Measurements from ENCODE around the gene PTK7. TPM values are rescaled to one million over a fixed set of nuclear protein-coding genes. Genes with fewer than 3 reads are reported as not detected.
"Not testable (repeated sequence)": the region's sequence is repeated elsewhere in the genome, so short reads cannot be mapped to it uniquely, and the experiment has no call there.

PTK7 gene
- total RNA-seq, 1 experiment from 2014 or later, result 59.6 TPM

- DNase-seq (ENCODE audit: low read depth), result peak; percentile 45
Measured at GRCh38 chr6:43054206-43054943, 21.7 kb upstream of the PTK7 start.

GRCh38 chr6:43055966-43056365 lies 20.1 kb upstream of the PTK7 start:
- no peak for DNase-seq (ENCODE audit: low read depth)

- DNase-seq (ENCODE audit: low read depth), result no peak
Measured at GRCh38 chr6:43058531-43058930, 17.6 kb upstream of the PTK7 start.

DNA sequence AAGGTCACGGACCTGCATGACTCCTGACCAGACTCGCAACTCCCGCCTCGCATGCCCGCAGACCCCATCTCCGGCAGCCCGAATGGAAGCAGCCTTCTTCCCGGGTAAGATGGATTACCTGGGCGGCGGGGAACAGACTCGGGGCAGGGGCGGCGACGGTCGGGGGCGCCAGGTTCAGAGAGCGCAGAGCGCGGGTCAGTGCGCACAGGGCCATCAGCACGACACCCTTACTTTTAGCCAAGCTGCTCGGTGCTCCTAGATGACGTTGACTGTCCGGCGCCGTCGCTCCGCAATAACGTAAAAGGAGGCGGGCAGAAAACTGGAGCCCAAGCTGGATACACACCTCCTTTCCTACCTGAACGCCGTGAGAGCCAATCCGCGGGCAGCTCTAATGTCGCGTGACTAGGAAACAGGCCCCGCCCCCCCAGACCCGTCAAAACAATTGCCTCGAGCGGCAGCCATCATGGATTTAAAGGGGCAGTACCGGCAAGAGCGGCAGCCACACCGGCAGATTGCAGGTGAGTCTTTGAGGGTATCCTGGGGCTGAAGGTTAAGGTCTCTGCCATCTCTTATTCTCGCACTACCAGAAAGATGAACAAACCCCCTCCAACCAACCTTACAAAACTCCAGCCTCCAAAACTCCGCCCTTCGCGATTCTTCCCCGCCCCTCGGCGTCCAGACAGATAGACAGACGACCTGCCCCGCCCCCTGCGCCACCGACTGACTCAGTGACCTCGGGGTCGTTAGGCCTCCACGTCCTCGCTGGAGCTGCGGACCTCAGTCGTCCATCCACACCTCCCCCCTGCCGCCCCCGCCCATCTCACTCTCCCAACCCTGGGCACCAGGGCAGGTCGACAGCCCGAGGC lies 16.7 kb upstream of the PTK7 start, which contains the start of the genes KLC4 and MRPL2:
Gene KLC4 (plus strand): TSS at position 464 of the 866 bp plus-strand sequence. CDS start 1,705 bp downstream, outside the sequence.
Gene MRPL2 (minus strand): TSS at position 267 of the 866 bp plus-strand sequence. CDS start 53 bp downstream, at position 214.
- DNase-seq (ENCODE audit: low read depth), result peak; percentile 99

- DNase-seq (ENCODE audit: low read depth), result no peak
Measured at GRCh38 chr6:43060034-43060754, 15.9 kb upstream of the PTK7 start.

GRCh38 chr6:43060755-43061633 lies 15.1 kb upstream of the PTK7 start:
- no peak for DNase-seq (ENCODE audit: low read depth)

DNA sequence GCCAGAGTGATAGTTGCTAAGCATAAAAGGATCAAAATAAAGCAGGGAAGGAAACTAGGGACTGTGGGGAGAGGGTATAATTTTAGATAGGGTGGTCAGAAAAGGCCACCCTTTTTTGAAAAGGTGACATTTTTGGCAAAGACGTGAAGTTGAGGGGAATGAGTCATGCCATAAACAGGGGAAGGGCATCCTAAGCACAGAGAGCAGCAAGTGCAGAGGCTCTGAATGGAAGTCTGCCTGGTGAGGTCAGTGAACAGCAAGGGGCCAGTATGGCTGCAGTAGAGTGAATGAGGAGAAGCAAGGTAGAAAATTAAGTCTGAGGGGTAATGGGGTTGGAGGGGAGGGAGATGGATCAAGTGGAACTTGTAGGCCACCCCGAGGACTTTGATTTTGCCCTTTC lies 14.3 kb upstream of the PTK7 start:
- DNase-seq (ENCODE audit: low read depth), result peak; percentile 26

GRCh38 chr6:43062818-43063217 lies 13.3 kb upstream of the PTK7 start:
- no peak for DNase-seq (ENCODE audit: low read depth)

DNA sequence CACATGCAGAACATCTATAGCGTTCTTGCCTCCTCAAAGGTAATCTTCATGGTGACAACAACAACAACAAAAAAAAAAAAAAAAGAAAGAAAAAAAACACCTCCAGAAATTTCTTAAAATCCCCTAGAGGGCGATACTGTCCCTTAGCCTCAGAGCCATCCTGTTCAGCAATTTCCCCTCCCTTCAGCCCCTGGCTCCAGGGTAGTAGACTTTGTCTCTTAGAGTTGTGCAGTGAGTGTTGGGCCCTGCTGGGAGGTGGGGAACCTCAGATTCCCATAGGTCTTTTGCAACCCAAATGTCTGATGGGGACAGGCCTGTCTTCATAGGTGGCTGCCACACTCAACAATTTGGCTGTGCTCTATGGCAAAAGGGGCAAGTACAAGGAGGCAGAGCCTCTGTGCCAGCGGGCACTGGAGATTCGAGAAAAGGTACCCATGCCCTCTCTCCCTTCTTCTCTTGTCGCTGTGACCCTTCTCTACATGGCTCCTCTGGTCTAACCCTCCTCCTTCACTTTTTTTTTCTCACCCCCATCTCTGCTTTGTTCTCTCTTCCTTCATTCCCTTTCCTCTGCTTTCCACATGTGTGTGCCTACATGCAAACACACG lies 6.0 kb upstream of the PTK7 start:
- DNase-seq (ENCODE audit: low read depth), result peak; percentile 65

DNA sequence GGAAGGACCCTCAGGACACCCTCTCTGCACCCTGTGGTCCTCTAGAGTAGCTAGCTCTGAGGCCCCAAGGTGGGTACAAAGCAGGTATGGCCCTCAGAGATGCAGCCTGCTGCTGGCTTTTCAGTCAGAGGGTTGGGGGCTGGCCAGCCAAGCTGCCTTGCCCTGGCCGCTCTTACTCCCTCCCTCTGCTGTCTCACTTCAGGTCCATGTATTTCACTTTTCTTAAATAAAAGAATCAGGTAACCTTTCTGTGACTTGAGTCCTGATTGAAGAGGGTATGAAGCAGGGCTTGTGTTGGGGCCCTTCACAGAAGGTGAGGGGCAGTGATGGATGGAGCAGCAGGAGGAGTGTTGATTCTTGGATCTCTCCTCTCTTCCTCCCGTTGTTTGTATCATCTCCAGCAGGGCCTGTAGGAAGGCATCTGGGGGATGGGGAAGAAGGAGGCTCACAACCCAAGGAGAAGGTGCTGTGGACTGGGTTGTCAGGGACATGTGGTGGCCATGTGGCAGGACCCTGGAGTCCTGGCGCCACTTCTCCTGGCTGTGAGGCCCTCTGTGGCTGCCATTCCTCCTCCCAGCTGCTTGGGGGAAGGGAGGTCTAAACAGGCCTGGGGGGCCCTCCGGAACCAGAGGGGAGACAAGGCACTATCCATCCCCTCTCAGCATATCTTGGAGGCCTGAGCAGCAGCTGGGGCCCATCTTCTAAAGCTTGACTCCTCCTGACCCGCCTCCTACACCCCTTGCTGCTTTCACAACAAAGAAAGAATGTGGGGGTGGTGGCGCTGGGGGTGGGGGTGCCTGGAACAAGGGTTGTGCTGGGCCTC lies 1.1 kb upstream of the PTK7 start:
- DNase-seq (ENCODE audit: low read depth), result peak; percentile 59

- DNase-seq (ENCODE audit: low read depth), result peak; percentile 44
Measured at GRCh38 chr6:43076464-43077332, 584 bp downstream of the PTK7 start.

DNA sequence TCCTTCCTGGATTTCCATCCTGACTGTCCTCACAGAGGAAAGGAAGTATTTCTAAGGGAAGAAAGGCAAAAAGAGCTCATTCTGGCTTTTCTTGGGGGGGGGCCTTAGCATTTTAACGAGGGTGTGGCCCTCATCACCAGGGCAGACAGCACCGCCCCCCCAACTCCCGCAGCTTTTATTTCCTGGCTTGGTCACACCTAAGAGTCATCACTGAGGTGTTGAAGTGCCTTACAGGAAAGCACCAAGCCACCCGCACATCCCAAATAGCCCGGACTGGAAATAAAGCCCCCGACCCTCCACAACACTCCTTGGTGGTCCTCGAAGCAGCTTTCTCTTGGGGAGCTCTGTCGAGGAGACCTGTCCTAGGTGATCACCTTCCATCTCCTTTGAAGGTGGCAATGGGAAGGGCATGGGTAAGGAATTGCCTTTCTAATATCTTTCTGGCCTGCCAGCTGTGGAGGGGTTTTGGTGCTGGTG lies 1.3 kb downstream of the PTK7 start:
- DNase-seq (ENCODE audit: low read depth), result no peak

GRCh38 chr6:43077981-43078511 lies 1.9 kb downstream of the PTK7 start:
- peak; percentile 51 for DNase-seq (ENCODE audit: low read depth)

- peak; percentile 68 for DNase-seq (ENCODE audit: low read depth)
Measured at GRCh38 chr6:43078691-43079090, 2.6 kb downstream of the PTK7 start.

GRCh38 chr6:43081043-43081442 lies 4.9 kb downstream of the PTK7 start:
- DNase-seq (ENCODE audit: low read depth), result no peak

DNA sequence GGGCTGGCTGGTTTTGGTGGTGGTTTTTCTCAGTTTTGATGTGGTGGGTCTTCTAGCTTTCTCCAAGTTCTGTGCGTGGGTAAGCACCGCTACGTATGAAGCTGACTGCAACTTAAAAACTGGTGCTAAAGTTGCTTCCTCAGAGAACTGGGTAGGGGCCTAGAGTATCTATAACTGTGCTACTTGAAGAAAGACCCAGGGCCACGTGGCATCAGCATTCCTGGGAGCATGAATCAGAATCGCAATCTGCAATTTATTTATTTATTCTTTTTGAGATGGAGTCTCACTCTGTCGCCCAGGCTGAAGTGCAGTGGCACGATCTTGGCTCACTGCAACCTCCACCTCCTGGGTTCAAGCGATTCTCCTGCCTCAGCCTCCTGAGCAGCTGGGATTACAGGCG lies 5.8 kb downstream of the PTK7 start:
- DNase-seq (ENCODE audit: low read depth), result not testable (repeated sequence)

GRCh38 chr6:43082806-43083655 lies 6.9 kb downstream of the PTK7 start:
- no peak for DNase-seq (ENCODE audit: low read depth)
